Measurements from ENCODE around the gene UBASH3A. TPM values are rescaled to one million over a fixed set of nuclear protein-coding genes. Genes with fewer than 3 reads are reported as not detected.
"Not testable (repeated sequence)": the region's sequence is repeated elsewhere in the genome, so short reads cannot be mapped to it uniquely, and the experiment has no call there.

The UBASH3A gene
- polyA plus RNA-seq, 3 donors, result not detected

- DNase-seq (ENCODE audit: extremely low read depth in 1 of 11, low read depth in 9 of 11, low spot score in 4 of 11), result no peak
These were observed 52.2 kb downstream of the UBASH3A start for GRCh38 chr21:42455754-42456440.

DNA sequence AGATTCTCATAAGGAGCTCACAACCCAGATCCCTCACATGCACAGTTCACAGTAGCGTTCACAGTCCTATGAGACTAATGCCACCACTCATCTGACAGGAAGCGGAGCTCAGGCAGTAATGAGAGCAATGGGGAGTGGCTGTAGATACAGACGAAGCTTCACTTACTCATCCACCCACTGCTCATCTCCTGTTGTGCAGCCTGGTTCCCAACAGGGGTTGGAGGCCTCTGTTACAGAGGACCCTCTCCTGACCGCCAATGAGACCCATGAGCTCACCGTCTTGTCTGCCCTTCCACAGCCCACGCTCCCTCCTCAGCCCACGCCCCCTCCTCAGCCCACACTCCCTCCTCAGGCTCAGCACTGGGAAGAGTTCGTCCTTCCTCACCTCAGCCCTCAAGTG lies 52.8 kb downstream of the UBASH3A start:
- no peak for DNase-seq (ENCODE audit: extremely low read depth in 1 of 11, low read depth in 9 of 11, low spot score in 4 of 11)

- no peak for DNase-seq (ENCODE audit: extremely low read depth in 1 of 11, low read depth in 9 of 11, low spot score in 4 of 11)
These were observed 55.4 kb downstream of the UBASH3A start for GRCh38 chr21:42459082-42459460.

DNA sequence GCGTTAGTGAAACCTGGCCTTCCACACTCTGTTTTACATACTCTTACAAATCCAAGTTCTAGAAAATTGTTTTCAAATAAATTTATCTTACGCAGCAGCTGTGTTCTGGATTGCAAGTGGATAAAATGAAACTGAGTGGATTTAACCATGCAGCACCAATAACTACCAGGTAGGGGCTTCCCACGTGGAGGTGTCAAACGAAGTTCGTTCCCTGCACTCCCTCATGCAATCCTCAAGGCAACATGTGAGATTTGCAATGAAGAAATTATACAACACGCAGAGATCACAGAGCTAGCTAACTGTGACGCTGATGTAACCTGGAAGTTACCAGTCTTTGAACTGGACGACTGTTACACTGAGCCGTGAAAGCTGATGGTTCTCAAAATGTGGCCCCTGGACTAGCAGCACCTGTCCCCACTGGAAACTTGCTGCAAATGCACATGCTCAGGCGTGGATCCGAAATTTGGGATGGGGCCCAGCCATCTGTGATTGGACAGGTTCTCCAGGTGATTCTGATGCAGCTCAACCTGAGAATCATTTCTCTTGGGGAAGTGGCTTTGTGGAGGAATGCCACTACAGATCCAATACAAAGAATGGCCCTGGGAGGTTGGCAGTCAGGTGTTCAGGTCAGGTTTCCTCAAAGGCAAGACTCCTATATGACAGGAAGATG lies 56.0 kb downstream of the UBASH3A start:
- DNase-seq (ENCODE audit: extremely low read depth in 1 of 11, low read depth in 9 of 11, low spot score in 4 of 11), result no peak

DNA sequence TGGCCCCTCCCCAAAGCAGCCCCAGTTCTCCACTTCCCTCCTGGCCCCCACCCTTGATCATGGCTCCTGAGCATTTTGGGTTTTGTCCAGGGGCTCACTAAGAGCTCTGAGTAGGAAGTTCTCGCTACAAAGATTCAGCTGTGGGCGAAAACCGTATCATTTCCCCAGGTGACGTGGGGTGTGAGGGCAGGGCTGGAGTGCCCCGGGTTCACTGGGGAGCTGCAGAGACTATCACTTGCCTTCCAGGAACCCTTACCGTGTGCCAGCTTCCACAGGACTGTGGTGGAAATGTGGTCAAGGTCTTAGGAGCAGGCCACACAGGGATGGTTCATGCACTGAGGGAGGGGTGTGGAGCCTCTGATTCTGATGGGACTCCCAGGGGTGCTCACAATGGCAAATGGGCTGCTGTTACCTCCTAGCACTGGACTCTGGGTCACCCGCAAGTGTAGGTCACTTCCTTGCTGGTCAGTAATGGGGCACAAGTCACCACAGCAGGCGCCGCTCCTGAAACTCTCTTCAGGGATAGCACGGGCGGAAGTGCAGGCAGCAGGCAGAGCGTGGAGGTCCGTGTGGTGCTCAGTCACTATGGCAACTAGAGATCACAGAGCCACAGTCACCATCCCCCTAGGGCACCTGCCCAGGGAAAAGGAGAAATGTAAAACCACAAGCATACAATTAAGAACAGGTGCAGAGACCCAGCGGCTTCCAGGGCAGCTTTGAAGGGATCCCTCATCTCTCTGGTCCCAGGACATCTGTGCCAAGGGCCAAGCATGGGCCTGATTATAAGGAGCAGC lies 56.9 kb downstream of the UBASH3A start:
- peak in 7 of 11 donors; percentile 55 to 82 (median 72) for DNase-seq (ENCODE audit: extremely low read depth in 1 of 11, low read depth in 9 of 11, low spot score in 4 of 11)

DNA sequence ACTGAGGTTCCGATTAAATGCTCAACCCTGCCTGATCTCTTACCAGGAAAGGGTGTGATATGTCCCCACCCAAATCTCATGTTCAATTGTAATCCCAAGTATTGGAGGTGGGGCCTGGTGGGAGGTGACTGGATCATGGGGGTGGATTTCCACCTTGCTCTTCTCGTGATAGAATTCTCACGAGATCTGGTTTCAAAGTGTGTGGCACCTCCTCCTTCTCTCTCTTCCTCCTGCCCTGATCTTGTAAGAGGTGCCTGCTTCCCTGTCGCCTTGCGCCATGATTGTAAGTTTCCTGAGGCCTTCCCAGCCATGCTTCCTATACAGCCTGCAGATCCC lies 57.5 kb downstream of the UBASH3A start:
- no peak for DNase-seq (ENCODE audit: extremely low read depth in 1 of 11, low read depth in 9 of 11, low spot score in 4 of 11)

DNA sequence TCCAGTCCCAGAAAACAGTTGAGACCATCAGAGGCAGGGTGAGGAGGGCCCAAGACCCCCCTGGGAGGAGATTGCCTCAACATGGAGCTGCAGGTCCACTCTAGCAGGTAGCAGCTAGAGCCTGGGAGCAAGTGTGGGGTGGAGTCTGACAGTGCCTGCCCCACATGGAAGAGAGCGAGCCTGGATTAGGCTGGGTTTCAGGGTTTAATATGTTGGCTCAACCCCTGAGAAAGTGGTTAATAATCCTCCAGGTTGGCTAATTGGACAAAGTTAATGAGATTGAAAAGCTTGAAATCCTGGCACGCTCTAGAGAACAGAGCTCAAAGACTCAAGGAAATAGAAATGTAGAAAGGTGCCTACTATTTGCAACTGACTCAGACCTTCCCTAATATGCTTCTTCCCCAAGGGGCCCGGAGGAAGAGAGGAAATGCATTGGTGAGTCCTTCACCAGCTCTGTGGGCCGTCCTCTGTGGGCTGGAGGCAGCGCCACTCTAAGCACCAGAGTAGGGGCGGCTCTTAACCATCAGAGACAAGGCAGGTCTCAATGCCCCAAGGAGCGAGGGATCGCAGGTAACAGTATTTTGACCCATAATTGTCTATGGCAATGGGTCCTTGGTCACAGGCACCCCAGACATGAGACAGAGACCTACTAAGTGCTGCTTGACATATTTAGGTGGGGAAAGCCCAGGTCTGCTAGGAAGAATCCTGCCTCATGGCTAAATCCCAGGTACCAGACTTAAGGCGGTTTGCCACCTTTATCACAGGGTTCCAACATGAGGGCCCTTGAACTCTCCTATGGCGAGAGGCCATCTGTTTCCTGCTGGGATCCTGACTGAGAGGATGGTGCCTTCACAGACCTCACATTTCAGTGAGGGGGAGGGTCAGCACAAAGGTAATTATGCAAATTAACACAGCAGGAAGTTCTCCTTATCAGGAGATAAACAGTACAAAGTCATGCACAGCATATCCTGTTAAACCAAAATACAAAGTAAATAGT lies 58.5 kb downstream of the UBASH3A start:
- peak in 6 of 11 donors; percentile 53 to 85 (median 70) for DNase-seq (ENCODE audit: extremely low read depth in 1 of 11, low read depth in 9 of 11, low spot score in 4 of 11)

GRCh38 chr21:42463861-42464515 lies 60.3 kb downstream of the UBASH3A start:
- DNase-seq (ENCODE audit: extremely low read depth in 1 of 11, low read depth in 9 of 11, low spot score in 4 of 11), result no peak

DNA sequence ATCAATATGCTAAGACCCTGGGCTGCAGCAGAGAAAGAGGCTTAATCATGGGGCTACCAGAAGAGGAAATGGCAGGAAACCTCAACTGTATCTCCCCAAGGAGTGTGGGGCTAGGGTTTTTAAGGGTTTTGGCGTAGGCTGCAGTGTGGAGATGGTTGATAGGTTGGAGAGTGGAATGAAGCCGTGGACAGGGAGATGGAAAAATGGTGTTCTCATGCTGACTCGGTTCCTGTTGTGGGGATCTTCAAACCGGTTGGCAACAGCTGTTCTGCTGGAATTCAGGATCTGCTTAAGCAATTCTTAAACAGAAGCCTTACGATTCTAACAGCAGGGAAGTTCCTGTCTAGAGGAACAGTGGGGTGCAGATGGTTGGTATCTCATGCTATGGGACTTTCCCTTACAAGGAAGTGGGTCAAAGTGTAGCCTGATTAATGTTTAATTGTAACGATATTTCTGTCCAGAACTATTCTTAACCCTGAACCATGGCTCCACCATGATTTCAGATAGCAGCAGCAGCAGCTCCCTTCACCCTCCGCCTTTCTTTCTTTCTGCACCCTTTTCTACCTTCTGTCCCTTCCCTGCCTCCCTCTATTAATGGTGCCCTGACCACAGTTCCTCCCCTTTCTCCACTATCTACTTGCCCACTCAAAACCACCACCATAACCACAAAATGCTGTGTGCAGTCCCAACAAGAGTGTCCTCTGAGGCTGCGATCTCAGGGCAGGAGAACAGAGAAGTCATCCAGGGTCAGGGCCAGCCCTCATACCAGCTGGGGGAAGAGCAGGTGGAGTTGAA lies 61.5 kb downstream of the UBASH3A start:
- DNase-seq (ENCODE audit: extremely low read depth in 1 of 11, low read depth in 9 of 11, low spot score in 4 of 11), result no peak

DNA sequence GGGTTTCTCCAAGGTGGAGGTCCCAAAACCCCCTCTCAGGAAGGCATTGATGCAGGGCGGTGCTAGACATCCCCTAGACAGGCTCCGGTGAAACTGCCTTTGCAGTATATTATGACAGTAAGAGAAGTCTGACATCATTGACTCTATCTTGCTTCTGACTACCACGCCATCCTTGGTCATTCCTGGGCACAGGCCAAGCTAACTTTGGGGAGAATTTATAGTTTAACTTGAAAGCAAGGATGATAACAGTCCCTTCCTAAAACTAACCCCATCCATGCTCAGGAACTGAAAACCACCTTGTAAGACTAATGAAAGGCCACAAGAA lies 62.1 kb downstream of the UBASH3A start:
- DNase-seq (ENCODE audit: extremely low read depth in 1 of 11, low read depth in 9 of 11, low spot score in 4 of 11), result no peak

DNA sequence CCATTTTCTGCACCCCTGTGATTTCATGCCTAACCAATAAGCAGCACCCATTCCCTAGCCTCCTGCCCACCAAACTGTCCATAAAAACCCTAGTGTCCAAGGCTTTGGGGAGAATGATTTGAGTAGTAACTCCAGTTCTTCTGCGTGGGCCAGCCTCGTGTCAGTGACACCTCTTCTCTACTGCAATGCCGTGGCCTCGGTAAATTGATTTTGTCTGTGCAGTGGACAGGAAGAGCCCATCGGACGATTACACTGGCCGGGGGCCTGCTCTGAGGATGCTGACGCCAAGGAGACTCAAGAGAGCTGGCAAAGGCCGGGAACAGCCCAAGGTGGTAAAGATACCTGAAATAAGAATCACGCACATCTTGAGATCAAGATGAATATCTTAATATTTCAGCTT lies 63.0 kb downstream of the UBASH3A start:
- no peak for DNase-seq (ENCODE audit: extremely low read depth in 1 of 11, low read depth in 9 of 11, low spot score in 4 of 11)

DNA sequence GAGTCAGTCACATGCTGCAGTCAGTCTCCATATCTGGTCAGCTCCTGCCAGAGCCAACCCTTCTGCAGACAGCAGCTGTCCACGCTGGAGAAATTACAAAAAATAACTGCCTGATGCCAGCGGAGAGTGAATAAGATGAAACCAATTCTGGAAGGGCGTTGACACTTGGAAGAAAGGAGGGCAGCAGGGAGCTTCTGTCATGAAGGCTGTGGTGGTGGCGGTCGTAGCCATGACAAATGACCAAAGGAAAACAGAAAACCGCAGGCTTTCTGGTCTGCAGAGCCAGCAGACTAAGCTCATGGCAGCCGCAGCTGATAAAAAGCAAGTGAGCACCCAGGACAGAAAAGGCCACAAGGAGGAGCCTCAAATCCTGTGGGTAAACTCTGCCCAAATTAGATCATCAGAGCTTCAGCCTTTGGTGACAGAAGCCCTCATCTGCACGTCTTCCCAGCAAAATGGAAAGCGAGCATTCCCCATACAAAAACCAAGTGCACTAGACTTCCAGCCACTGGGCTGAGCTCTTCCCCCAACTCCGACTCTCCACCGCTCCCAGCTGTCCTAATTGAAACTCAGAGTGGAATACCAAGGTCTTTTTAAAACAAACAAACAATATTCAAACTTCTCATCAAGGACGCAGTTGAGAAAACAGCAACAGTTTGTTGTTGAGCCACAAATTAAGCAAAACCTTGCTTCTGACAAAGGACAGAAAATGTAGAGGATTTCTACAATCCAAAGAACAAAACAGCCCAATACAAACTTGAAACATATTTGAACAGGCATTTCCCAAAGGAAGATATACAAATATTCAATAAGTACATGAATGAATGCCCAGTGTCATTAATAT lies 63.7 kb downstream of the UBASH3A start:
- no peak for DNase-seq (ENCODE audit: extremely low read depth in 1 of 11, low read depth in 9 of 11, low spot score in 4 of 11)

DNA sequence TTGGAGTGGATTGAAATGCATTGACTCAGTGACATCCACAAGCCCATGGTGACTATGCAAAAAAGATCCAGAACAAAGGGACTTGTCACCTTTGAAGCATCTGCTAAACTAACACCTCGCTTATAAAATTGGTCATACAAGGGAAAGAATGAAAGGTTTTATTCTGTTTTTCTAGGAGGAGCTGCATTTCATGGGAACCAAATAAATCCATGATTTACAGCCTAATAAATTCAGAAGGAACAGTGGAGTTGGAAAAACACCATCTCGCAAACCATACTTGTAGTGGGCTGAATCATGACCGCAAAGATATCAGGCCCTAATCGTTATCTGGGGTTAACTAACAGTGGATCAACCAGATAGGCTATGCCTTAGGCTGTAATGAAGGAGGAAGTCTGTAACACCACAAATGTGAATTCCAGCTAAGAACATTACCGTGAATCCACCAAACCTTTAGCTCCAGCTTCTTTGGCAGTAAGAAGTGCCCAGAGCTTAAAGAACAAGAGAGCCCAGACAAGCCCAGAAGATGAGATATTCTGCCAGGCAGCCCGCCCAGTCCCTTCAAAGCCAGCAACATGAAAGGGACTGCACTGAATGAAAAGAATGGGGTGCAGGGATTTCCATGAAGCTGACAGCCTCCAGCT lies 64.9 kb downstream of the UBASH3A start:
- DNase-seq (ENCODE audit: extremely low read depth in 1 of 11, low read depth in 9 of 11, low spot score in 4 of 11), result no peak

DNA sequence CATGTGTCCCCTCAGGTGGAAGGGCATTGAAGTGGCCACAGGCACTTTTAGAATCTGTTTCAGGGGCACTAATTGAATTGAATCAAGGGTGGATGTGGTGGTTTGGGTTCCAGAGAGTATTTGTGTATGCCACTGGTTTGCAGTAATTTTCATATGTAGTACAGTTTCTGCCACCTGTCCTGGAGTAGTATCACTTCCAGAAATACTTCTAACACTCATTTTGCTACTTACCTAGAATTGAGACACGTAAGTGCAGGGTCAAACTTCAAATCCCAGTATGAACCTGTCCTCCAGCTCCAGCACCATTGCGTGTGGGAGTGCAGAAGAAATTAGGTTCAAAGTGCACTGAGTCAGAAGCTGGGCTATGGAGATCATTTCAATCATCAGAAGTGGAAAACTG lies 65.6 kb downstream of the UBASH3A start:
- no peak for DNase-seq (ENCODE audit: extremely low read depth in 1 of 11, low read depth in 9 of 11, low spot score in 4 of 11)

GRCh38 chr21:42469726-42470125 lies 66.0 kb downstream of the UBASH3A start:
- DNase-seq (ENCODE audit: extremely low read depth in 1 of 11, low read depth in 9 of 11, low spot score in 4 of 11), result not testable (repeated sequence)

GRCh38 chr21:42471206-42471605 lies 67.5 kb downstream of the UBASH3A start:
- no peak for DNase-seq (ENCODE audit: extremely low read depth in 1 of 11, low read depth in 9 of 11, low spot score in 4 of 11)

Data from renal cortex interstitium (tissue), 11 donors.